Lower lobe of right lung (tissue), 2 donors: ENCODE data around the gene GSN. TPM values are rescaled to one million over a fixed set of nuclear protein-coding genes. Genes with fewer than 3 reads are reported as not detected.

ENCODE experiments used
- ATAC-seq, 2 donors: fragments of 200-7000 bp; cut with Tn5 transposase; one replicate each; pipeline ENCODE4 v1.9.1; 2020 to 2022; ENCODE audit warnings: mild to moderate bottlenecking in 2 of 2, moderate library complexity in 2 of 2
- DNase-seq: peaks from one replicate; pipeline ENCODE4 v3.0.0-alpha.2; 2020
- H3K27ac ChIP-seq: fragments of 200-600 bp; one replicate; pipeline ENCODE4 v1.8.0; 2022
- H3K27me3 ChIP-seq: fragments of 200-600 bp; one replicate; pipeline ENCODE4 v1.8.0; 2022; ENCODE audit warnings: low read depth
- H3K36me3 ChIP-seq: fragments of 200-600 bp; one replicate; pipeline ENCODE4 v1.8.0; 2022; ENCODE audit warnings: mild to moderate bottlenecking
- H3K4me1 ChIP-seq: fragments of 200-600 bp; one replicate; pipeline ENCODE4 v1.8.0; 2022
- H3K4me3 ChIP-seq: fragments of 200-600 bp; one replicate; pipeline ENCODE4 v1.8.0; 2022; ENCODE audit warnings: mild to moderate bottlenecking
- H3K9me3 ChIP-seq: fragments of 200-600 bp; one replicate; pipeline ENCODE4 v1.8.0; 2022
- intact Hi-C: fragments of 100-400 bp; cut with DNase I; formaldehyde crosslinking; loops from one replicate; pipeline ENCODE4 v1.11.0; 2022
- total RNA-seq: library from RNA; stranded (reverse); fragmentation: NEBNext Ultra II Directional; extraction: Animal tissue kit (Norgen Biotek cat#: 25700); gene quantifications from one replicate; pipeline ENCODE4 v1.2.1, GENCODE V29; 2021
- TF ChIP-seq, protein P1 (sequence below): fragments of 200-600 bp; IDR thresholded peaks from one replicate; pipeline ENCODE4 v1.8.0; 2022; ENCODE audit warnings: antibody characterized with exemption, mild to moderate bottlenecking
- donor health status: DM: no; HTN: yes; CAD: no; lungs with severe emphysema.

Gene GSN
- total RNA-seq, 1 donor from 2014 or later, result 388 TPM

DNA sequence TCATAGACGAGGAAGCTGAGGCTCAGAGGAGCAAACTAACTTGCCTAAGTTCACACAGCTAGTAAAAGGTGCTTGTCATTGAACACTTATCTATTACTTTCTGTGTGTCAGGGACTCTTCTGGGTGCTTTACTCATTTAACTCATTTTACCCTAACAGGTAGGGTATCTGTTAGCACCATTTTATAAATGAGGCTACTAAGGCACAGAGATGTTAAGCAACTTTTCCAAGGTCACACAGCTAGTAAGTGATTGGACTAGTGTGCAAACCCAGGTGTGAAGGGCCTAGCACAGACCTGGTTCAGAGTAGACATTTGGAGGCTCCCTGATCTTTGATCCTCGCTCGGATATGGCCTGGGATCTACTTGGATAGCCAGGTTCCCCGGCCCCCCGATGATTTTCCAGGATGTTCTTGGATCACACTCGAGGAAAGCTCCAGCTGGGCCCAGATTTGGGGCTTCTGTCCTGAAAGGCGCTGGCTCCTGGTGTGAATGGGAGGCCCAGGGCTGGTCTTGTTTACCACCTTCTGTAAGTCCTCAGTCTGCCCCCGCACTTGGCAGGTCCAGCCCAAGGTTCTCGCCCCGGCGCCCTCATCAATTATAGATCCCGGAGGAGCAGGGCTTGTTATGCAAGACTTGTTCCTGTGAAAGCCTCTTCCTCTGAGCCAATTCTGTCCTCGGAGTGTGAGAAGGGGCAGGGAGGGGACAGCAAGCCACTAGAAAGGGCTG is 37.5 kb downstream of the GSN start:
- H3K9me3 ChIP-seq, result no peaks in the 10 kb centered on the region
- DNase-seq (no peak), ATAC-seq (peak in 1 of 2 donors; percentile 16)
- H3K4me1 ChIP-seq, result peaks cover 35% of the 10 kb centered on the region
- H3K27ac ChIP-seq, result peak overlapping the region; percentile 38
- no peak overlapping the region for H3K4me3 ChIP-seq
- TF ChIP-seq, protein P1, sequence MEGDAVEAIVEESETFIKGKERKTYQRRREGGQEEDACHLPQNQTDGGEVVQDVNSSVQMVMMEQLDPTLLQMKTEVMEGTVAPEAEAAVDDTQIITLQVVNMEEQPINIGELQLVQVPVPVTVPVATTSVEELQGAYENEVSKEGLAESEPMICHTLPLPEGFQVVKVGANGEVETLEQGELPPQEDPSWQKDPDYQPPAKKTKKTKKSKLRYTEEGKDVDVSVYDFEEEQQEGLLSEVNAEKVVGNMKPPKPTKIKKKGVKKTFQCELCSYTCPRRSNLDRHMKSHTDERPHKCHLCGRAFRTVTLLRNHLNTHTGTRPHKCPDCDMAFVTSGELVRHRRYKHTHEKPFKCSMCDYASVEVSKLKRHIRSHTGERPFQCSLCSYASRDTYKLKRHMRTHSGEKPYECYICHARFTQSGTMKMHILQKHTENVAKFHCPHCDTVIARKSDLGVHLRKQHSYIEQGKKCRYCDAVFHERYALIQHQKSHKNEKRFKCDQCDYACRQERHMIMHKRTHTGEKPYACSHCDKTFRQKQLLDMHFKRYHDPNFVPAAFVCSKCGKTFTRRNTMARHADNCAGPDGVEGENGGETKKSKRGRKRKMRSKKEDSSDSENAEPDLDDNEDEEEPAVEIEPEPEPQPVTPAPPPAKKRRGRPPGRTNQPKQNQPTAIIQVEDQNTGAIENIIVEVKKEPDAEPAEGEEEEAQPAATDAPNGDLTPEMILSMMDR, result no peak
- H3K36me3 ChIP-seq, result peaks cover 86% of the 10 kb centered on the region
- intact Hi-C loops, result no loop called here
- no peaks in the 10 kb centered on the region for H3K27me3 ChIP-seq

DNA sequence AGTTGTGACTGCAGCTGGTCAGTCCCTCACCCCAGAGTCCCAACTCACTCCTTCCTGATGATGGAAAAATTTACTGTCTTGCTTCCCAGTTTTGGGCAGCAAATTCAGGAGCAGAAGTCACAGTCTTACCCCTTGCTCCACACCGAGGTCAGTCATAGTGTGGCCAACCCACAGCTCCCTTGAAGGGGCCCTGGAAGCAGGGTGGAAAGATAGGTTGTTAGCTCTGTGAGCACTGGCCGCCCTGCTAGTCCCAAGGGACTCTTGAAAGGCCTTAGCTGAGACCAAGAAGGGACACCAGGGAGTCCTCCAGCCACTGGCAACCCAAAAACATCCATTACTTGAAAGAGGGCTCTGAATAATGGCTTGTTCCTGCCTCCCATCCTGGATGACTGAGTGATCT is 40.0 kb downstream of the GSN start:
- H3K9me3 ChIP-seq, result no peaks in the 10 kb centered on the region
- no peak overlapping the region for H3K27ac ChIP-seq
- no peaks in the 10 kb centered on the region for H3K27me3 ChIP-seq
- H3K36me3 ChIP-seq, result peaks cover 97% of the 10 kb centered on the region
- DNase-seq (no peak), ATAC-seq (no peak)
- H3K4me3 ChIP-seq, result no peak overlapping the region
- intact Hi-C loops, result no loop called here
- TF ChIP-seq, protein P1, result no peak
- H3K4me1 ChIP-seq, result peaks cover 16% of the 10 kb centered on the region

DNA sequence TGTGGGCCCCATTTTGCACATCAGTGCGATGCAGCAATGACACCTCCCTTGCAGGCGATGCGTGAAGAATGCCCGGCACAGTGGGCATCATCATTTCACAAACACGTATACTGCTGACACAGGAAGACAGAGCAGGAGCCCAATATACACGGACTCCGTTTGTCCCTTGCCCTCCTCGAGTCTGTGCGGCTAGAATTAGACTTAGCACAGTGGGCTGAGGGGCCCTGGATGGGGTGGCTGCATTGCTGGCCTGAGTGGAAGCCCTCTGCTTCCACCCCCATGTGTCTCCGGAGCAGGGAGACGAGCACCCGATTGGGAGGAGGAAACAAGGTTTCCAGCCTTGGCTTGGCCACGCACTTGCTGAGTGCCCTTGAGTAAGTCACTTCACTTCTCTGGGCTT is 40.8 kb downstream of the GSN start:
- TF ChIP-seq, protein P1, result no peak
- no peaks in the 10 kb centered on the region for H3K9me3 ChIP-seq
- no peaks in the 10 kb centered on the region for H3K27me3 ChIP-seq
- H3K27ac ChIP-seq, result no peak overlapping the region
- ATAC-seq (no peak), DNase-seq (peak; percentile 23)
- H3K4me1 ChIP-seq, result peaks cover 8% of the 10 kb centered on the region
- intact Hi-C loops, result no loop called here
- H3K4me3 ChIP-seq, result no peak overlapping the region
- H3K36me3 ChIP-seq, result peaks cover 97% of the 10 kb centered on the region

DNA sequence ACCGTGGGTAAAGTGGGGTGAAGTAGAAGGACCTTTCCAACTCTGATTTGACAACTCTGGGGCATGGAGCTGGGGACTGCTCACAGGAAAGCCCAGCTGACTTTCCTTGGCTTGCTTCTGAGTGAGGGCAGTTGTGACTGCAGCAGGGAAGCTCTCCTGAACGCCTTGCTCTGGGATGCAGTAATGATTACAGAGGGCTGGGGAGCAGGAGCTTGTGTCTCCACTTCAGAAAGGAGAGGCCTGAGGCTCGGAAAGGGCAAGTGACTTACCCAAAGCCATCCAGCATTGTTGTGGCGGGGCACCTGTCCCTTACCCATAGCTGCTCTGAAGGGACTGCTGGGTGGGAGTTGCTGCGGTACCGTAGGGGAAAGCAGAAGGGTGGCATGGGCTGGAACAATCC is 41.2 kb downstream of the GSN start:
- H3K4me1 ChIP-seq, result peaks cover 4% of the 10 kb centered on the region
- intact Hi-C loops, result no loop called here
- H3K27ac ChIP-seq, result no peak overlapping the region
- ATAC-seq, result no peak
- no peak overlapping the region for H3K4me3 ChIP-seq
- TF ChIP-seq, protein P1, result no peak
- H3K36me3 ChIP-seq, result peaks cover 97% of the 10 kb centered on the region
- DNase-seq, result no peak
- no peaks in the 10 kb centered on the region for H3K9me3 ChIP-seq
- H3K27me3 ChIP-seq, result no peaks in the 10 kb centered on the region

DNA sequence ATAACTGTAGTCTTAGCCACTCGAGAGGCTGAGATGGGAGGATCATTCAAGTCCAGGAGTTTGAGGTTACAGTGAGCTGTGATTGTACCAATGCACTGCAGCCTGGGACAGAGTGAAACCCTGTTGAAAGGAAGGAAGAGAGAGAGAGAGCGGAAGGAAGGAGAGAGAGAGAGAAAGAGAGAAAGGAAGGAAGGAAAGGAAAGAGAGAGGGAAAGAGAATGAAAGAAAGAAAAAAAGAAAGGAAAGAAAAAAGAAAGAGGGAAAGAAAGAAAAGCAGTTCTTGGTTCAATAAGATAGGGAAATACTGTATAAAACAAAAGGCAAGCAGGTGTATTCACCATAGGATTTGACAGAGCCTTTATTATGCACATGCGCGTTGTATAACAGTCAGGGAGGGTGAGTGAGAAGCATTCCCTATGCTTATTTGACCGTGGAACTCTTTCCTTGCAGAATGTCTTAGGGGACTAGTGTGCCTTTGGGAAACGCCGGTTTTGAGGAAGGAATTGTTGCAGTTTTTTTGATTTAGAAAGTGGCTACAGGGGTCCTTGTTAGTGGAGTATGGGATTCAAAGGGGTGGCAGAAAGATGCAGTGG is 42.0 kb downstream of the GSN start:
- DNase-seq, result no peak
- no peaks in the 10 kb centered on the region for H3K9me3 ChIP-seq
- intact Hi-C loops, result loop anchor here (10.0 kb wide), 1 partner anchor 95 kb away; no protein-coding TSS in a partner anchor
- no peak for ATAC-seq
- H3K4me1 ChIP-seq, result peaks cover 4% of the 10 kb centered on the region
- no peak overlapping the region for H3K27ac ChIP-seq
- no peak overlapping the region for H3K4me3 ChIP-seq
- TF ChIP-seq, protein P1, result no peak
- peaks cover 97% of the 10 kb centered on the region for H3K36me3 ChIP-seq
- H3K27me3 ChIP-seq, result no peaks in the 10 kb centered on the region
